Non-pigmented ciliary epithelial cell (primary cell): ENCODE results near the gene BEST4.
A peak's percentile ranks its signal among the peaks of the same experiment; 100 is the strongest.
"Not testable (repeated sequence)": the region's sequence is repeated elsewhere in the genome, so short reads cannot be mapped to it uniquely, and the experiment has no call there.

Experiments
- DNase-seq: peaks from one replicate; pipeline ENCODE4 v3.0.0-alpha.2; 2010; ENCODE audit warnings: low read depth

The BEST4 gene

DNA sequence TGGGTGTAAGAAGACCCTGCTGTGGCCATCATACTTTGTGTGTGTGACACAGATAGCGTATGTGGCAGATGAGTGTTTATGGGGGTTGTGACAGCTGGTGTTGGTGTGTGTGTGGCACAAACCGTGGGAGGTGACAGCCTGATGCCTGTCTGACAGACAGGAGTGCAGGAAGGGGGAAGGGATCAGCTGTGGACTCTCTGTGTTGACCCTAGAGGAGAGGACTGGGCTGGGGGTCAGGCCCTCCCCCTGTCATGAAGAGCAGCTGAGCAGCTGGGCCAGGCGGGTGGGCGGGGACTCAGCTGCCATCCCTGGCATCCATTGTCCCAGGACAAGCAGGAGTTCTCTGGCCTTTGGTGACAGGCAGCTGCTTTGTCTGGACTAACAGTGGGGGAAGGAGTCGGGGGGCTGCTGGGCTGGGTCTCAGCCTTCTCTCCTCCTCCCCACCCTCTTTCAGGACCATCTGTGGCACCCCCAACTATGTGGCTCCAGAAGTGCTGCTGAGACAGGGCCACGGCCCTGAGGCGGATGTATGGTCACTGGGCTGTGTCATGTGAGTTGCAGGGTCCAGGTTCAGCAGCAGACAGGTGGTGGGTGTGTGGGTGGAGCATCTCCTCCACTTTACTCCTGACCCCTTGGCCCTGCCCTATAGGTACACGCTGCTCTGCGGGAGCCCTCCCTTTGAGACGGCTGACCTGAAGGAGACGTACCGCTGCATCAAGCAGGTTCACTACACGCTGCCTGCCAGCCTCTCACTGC lies 14.5 kb upstream of the BEST4 start:
- DNase-seq = no peak

DNA sequence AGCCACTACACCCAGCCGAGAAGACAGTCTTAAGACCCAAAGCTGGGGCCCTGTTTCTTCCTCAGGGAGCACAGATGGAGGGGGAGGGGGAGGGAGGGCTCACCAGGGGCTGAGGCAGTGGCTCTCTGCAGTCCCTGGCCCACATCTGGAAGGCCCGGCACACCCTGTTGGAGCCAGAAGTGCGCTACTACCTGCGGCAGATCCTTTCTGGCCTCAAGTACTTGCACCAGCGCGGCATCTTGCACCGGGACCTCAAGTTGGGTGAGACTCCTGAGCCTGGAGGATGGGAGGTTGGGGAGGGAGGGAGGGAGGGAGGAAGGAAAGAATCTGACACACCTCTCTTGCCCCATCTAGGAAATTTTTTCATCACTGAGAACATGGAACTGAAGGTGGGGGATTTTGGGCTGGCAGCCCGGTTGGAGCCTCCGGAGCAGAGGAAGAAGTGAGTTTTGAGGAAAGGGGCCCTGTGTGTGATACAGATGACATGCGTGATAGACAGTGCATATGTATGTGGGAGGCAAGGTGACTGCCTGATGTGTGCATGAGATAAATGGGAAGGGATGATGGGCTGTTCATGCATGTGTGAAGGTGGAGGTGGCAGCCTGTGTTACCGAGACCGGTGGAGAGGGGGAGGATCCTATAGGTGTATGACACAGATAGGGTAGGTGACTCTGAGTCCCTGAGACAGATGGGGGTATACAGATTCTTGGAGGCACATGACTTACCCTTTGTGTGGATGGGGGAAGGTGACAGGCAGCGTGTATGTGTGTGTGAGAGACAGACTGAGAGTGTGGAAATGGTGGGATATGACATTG lies 13.7 kb upstream of the BEST4 start:
- no peak for DNase-seq

GRCh38 chr1:44799770-44800584 lies 12.0 kb upstream of the BEST4 start, which contains the start of gene PLK3:
PLK3 (plus strand) TSS chr1:44800377; CDS start chr1:44800464, 87 bp downstream.
- DNase-seq = peak; percentile 94

DNA sequence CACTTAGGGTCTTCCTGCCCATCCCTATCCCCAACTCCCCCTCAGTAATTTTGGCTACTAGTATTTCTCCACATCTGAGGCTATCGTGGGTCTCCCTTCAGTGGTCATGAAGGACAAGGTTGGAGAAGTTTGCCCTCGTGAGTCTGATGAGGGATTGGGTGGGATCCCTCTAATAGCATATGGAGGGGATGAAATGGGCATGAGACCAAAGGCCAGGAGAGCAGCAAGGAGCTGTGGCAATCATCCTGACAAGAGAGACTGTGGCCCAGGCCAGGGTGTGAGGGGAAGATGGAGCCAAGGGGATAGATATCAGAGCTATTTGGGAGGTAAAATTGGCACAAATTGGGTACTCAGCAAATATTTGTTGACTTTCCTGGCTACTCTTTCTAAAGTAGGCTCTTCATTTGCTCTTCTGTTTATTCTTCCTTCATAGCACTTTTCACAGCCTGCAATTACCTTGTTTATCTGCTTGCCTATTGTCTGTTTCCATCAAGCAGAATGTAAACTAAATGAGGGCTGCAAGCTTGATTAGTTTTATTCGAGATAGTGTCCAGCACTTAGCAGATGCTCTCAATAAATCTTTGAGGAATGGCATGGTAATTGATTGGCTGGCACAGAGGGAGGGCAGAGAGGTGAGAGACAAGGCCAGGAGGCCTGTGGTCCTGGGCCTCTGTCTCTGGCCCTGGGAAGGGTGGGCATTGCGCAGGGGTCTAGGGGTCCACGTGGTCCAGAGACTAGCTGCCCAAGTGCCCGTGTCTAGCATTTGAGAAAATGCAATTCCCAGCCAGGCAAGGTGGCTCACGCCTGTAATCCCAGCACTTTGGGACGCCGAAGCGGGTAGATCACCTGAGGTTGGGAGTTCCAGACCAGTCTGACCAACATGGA lies 10.8 kb upstream of the BEST4 start:
- DNase-seq = no peak

GRCh38 chr1:44797886-44798285 lies 9.9 kb upstream of the BEST4 start:
- DNase-seq = not testable (repeated sequence)

GRCh38 chr1:44792736-44793502 lies 4.9 kb upstream of the BEST4 start:
- no peak for DNase-seq

DNA sequence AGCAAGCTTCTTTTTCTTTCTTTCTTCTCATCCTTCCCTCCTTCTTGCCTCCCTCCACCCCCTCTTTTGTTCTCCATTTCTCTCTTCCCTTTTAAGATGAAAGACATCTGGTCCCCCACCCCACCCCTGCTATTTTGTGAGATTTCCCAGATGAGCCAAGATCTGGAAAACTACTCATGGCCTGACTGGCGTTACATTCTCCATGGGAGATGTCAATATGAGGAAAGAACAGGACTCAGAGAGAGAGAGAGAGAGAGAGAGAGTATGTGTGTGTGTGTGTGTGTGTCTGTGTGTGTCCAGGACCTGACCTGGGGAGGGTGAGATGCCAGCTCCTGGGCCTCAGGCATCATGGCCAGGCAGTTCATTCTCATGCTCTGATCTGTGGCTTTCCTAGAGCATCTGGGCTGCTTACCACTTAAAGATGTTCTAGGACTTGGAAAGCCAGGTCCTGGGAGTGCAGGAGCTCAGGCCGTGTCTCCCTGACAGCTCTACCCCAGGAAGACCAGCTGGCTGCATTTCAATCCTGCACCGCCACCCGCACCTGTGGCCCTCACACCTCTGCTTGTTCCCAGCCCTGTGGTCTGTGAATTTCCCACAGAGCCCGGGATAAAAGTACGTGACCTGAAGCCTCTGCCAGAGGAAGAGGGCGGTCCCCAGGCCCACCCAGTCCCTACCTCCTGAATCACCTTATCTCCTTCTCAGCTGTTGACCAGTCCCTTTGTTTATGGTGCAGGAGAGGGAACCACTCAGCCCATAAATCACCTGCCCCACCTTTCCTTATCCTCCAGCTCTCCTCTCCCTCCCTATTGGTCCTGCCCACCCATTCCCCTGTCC lies 3.2 kb upstream of the BEST4 start:
- no peak for DNase-seq

DNA sequence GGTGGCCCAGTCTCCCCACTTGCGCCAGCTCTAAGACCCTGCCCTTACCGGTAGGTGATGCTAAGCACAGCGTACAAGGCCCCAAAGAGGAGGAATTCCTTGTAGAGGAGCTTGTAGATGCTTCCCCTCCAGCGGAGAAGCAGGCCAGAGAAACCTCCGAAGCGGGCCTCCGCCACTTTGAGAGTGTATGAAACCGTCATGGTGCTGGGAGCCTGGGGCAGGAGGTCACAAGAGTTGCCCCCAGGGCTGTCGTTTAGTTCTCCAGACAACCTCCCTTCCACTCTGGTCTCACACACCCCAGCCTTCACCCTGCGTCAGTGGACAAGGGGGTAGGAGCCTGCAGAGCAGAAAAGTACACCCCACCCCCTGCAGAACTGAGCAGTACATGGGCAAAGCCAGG lies 464 bp downstream of the BEST4 start:
- DNase-seq = no peak

DNA sequence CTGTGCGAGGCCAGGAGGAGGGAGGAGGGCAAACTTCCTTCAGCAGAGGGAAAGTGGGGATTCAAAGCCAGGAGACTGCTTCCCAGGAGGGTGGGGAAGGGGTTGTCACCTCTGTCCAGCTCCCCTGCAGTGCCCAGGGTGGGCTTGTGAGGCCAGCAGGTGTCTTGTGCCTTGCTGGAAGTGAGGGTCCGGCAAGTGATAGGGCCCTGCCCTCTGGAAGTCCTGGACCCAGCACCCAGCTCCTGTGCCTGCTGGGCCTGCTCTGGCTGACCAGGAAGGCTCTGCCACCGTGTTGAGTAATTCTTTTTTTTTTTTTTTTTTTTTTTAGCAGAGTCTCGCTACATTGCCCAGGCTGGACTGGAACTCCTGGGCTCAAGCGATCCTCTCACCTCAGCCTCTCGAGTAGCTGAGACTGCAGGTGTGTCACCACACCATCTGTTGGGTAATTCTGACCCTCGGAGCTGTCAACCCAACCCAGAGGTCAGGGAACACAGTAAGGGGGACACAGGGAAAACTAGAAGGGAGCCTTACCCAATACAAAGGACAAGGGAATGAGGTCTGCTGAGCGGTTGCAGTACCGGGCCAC lies 1.0 kb downstream of the BEST4 start:
- DNase-seq = no peak

DNA sequence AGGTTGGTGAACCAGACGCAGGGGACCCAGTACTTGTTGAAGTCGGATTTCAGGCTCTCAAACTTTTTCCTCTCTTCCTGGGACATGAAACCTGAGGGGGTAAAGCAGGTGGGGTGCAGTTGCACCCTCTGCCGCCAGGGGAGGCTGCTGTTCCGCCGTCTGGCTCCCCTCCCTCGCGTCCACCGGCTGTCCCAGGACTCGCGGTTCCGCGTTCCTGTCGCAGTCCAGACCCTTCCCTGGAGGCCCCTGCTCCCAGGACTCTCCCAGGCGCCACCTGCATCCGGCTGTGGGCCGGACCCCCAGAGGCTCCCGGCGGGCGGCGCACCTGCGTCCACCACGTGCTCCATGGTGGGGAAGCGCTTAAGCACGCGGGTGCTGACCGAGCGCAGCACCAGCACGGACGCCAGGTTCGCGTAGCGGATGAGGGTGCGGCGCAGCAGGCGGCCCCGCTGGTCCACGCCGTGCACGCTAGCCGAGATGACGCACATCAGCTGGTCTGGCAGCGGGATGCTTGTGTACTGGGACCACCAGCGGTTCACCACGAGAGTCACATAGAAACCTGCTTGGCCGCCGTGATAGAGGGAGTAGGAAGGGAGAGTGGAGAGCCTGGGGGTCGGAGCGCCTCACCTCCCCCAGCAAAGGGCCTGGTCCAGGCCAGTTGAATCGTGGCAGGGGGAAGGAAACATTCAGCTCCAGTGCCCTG lies 1.7 kb downstream of the BEST4 start:
- no peak for DNase-seq

DNA sequence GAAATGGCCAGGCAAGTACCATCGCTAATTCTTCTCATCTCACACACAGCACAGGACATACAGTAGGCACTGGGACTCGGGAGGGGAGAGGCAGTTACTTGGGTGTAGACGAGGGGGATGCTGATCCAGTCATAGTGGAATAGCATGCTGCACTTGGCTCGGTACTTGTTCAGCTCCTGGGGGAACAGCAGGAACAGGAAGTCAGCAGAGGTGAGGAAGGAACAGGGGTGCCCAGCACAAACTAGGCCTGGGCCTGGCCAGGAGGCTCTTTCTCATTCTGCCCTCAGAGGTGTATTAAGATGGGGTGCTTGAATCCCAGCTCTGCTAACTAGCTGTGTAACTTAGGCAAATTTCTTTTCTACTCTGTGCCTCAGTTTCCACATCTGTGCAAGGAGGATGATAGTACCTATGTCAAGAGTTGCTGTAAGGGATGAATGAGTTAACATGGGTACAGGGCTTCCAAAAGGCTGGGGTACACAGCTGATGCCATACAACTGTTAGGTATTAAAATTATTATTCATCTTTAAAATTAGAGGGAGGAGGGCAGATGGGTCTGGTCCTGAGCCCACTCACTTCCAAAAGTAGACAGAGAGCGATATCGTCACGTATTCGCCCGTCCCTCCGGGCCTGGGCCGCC lies 2.4 kb downstream of the BEST4 start:
- DNase-seq = no peak

DNA sequence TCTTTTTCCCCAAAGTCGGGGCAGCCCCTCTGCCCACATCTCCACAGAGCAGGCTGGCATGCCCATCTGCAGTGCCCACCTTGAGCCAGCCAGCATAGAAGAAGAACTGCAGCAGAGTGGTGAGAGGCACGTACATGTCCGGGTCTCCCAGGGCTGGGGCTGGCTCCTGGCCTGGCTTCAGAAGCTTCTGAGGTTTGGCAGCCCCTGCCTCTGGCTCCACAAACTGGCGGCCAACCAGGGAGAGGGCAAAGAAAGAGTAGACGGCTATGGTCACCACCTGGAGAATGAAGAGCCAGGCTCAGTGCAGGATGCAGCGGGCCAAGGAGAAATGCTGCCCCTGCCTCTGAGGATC lies 3.0 kb downstream of the BEST4 start:
- no peak for DNase-seq

- no peak for DNase-seq
Measured at GRCh38 chr1:44784094-44785028, 3.6 kb downstream of the BEST4 start.

GRCh38 chr1:44783697-44784093 lies 4.3 kb downstream of the BEST4 start:
- DNase-seq = no peak

- DNase-seq = no peak
Measured at GRCh38 chr1:44780583-44781121, 7.3 kb downstream of the BEST4 start.

- no peak for DNase-seq
Measured at GRCh38 chr1:44778705-44779576, 9.0 kb downstream of the BEST4 start.
